Activated T-cell treated with anti-CD3 and anti-CD28 coated beads, Interleukin-2, amount 50 U/mL, for 72 hours (primary cell): ENCODE measurements around the gene JAKMIP1. TPM values are rescaled to one million over a fixed set of nuclear protein-coding genes. Genes with fewer than 3 reads are reported as not detected.
A peak's percentile ranks its signal among the peaks of the same experiment; 100 is the strongest.
"Not testable (repeated sequence)": the region's sequence is repeated elsewhere in the genome, so short reads cannot be mapped to it uniquely, and the experiment has no call there.

Experiments used
- ATAC-seq, 2 donors: fragments of 150-1000 bp; cut with Tn5 transposase; replicated peaks in 1 of 2; 2 replicates each; pipeline ENCODE4 v1.10.0; 2021; ENCODE audit warnings: moderate library complexity in 2 of 2, mild to moderate bottlenecking in 1 of 2
- DNase-seq, 2 donors: peaks; one replicate each; pipeline ENCODE4 v3.0.0; 2021 to 2022; ENCODE audit warnings: mixed read lengths in 1 of 2
- H3K27ac Mint-ChIP-seq: one replicate; pipeline ENCODE4 v1.8.0; 2022; ENCODE audit warnings: mild to moderate bottlenecking, moderate library complexity, mixed read lengths
- H3K27me3 Mint-ChIP-seq: one replicate; pipeline ENCODE4 v1.8.0; 2022; ENCODE audit warnings: low read depth, mixed read lengths
- H3K36me3 Mint-ChIP-seq, 2 donors: one replicate each; pipeline ENCODE4 v1.8.0; 2022; ENCODE audit warnings: mixed read lengths in 2 of 2, mild to moderate bottlenecking in 1 of 2; ENCODE audit not compliant: insufficient read depth in 2 of 2
- H3K4me1 Mint-ChIP-seq: one replicate; pipeline ENCODE4 v1.8.0; 2022; ENCODE audit warnings: low read depth, mixed read lengths
- H3K4me3 Mint-ChIP-seq, 2 donors: one replicate each; pipeline ENCODE4 v1.8.0; 2022; ENCODE audit warnings: mild to moderate bottlenecking in 2 of 2, mixed read lengths in 2 of 2, moderate library complexity in 2 of 2
- H3K9me3 Mint-ChIP-seq, 2 donors: one replicate each; pipeline ENCODE4 v1.8.0; 2022; ENCODE audit warnings: mixed read lengths in 2 of 2
- total RNA-seq, 2 donors: library from RNA; stranded (reverse); gene quantifications; one replicate each; pipeline ENCODE4 v1.2.3, GENCODE V29; 2022

JAKMIP1 gene
- total RNA-seq, 2 donors from 2014 or later = 9.0 to 33.7 TPM

- no peak overlapping the region for H3K4me3 Mint-ChIP-seq
- no peaks in the 10 kb centered on the region for H3K4me1 Mint-ChIP-seq
- no peak overlapping the region for H3K27ac Mint-ChIP-seq
- no peak for ATAC-seq
- H3K36me3 Mint-ChIP-seq = no peaks in the 10 kb centered on the region
- peaks cover 8% of the 10 kb centered on the region for H3K27me3 Mint-ChIP-seq
- no peaks in the 10 kb centered on the region for H3K9me3 Mint-ChIP-seq
- DNase-seq = no peak
Measured at GRCh38 chr4:5993876-5994811, 206.2 kb downstream of the JAKMIP1 start.

GRCh38 chr4:5993346-5993745 lies 207.0 kb downstream of the JAKMIP1 start:
- not testable (repeated sequence) for H3K27me3 Mint-ChIP-seq, H3K36me3 Mint-ChIP-seq, H3K4me3 Mint-ChIP-seq, ATAC-seq, H3K9me3 Mint-ChIP-seq, H3K27ac Mint-ChIP-seq, H3K4me1 Mint-ChIP-seq, DNase-seq

GRCh38 chr4:5992828-5993321 lies 207.5 kb downstream of the JAKMIP1 start:
- H3K27ac Mint-ChIP-seq = no peak overlapping the region
- H3K9me3 Mint-ChIP-seq = no peaks in the 10 kb centered on the region
- H3K36me3 Mint-ChIP-seq = no peaks in the 10 kb centered on the region
- ATAC-seq (no peak), DNase-seq (no peak)
- H3K4me1 Mint-ChIP-seq = no peaks in the 10 kb centered on the region
- peaks cover 8% of the 10 kb centered on the region for H3K27me3 Mint-ChIP-seq
- no peak overlapping the region for H3K4me3 Mint-ChIP-seq

- Mint-ChIP-seq H3K36me3 (no peaks in the 10 kb centered on the region), H3K27me3 (peaks cover 8% of the 10 kb centered on the region), H3K4me1 (no peaks in the 10 kb centered on the region), H3K27ac (no peak overlapping the region), H3K9me3 (no peaks in the 10 kb centered on the region), H3K4me3 (no peak overlapping the region)
- ATAC-seq (no peak), DNase-seq (no peak)
Measured at GRCh38 chr4:5992171-5992827, 208.1 kb downstream of the JAKMIP1 start.

- no peaks in the 10 kb centered on the region for H3K4me1 Mint-ChIP-seq
- no peak for ATAC-seq
Measured at GRCh38 chr4:5991405-5991804, 208.9 kb downstream of the JAKMIP1 start.

GRCh38 chr4:5990446-5991160 lies 209.7 kb downstream of the JAKMIP1 start:
- H3K36me3 Mint-ChIP-seq = no peaks in the 10 kb centered on the region
- H3K4me3 Mint-ChIP-seq = no peak overlapping the region
- ATAC-seq (no peak), DNase-seq (no peak)
- no peaks in the 10 kb centered on the region for H3K4me1 Mint-ChIP-seq
- H3K9me3 Mint-ChIP-seq = peaks cover 0 to 2% of the 10 kb centered on the region in 2 donors
- no peak overlapping the region for H3K27ac Mint-ChIP-seq
- H3K27me3 Mint-ChIP-seq = no peaks in the 10 kb centered on the region

More at GRCh38 chr4:5991405-5991804, 208.9 kb downstream of the JAKMIP1 start:
- H3K4me3 Mint-ChIP-seq = no peak overlapping the region
- H3K36me3 Mint-ChIP-seq = no peaks in the 10 kb centered on the region
- H3K27me3 Mint-ChIP-seq = peaks cover under 1% of the 10 kb centered on the region
- peaks cover 0 to 2% of the 10 kb centered on the region in 2 donors for H3K9me3 Mint-ChIP-seq
- no peak for DNase-seq
- H3K27ac Mint-ChIP-seq = no peak overlapping the region

- Mint-ChIP-seq H3K27ac (no peak overlapping the region), H3K27me3 (no peaks in the 10 kb centered on the region), H3K4me1 (no peaks in the 10 kb centered on the region), H3K36me3 (peaks cover 3% of the 10 kb centered on the region in 2 donors), H3K4me3 (no peak overlapping the region), H3K9me3 (peaks cover 6 to 7% of the 10 kb centered on the region in 2 donors)
- ATAC-seq = no peak
- no peak for DNase-seq
Measured at GRCh38 chr4:5989236-5990225, 210.8 kb downstream of the JAKMIP1 start.

GRCh38 chr4:5988086-5988845 lies 212.1 kb downstream of the JAKMIP1 start:
- Mint-ChIP-seq H3K36me3 (peaks cover 9 to 10% of the 10 kb centered on the region in 2 donors), H3K9me3 (peaks cover 8 to 17% of the 10 kb centered on the region in 2 donors), H3K27me3 (no peaks in the 10 kb centered on the region), H3K27ac (no peak overlapping the region), H3K4me1 (no peaks in the 10 kb centered on the region), H3K4me3 (no peak overlapping the region)
- DNase-seq = no peak
- ATAC-seq = peak in 1 of 2 donors; percentile 62

GRCh38 chr4:5984843-5985242 lies 215.5 kb downstream of the JAKMIP1 start:
- ATAC-seq (no peak), DNase-seq (no peak)

GRCh38 chr4:5982156-5982973 lies 218.0 kb downstream of the JAKMIP1 start:
- Mint-ChIP-seq H3K4me3 (no peak overlapping the region), H3K27me3 (peaks cover 19% of the 10 kb centered on the region), H3K36me3 (peaks cover 9 to 10% of the 10 kb centered on the region in 2 donors), H3K9me3 (peaks cover 9 to 18% of the 10 kb centered on the region in 2 donors), H3K4me1 (no peaks in the 10 kb centered on the region), H3K27ac (no peak overlapping the region)
- DNase-seq (no peak), ATAC-seq (no peak)

More at GRCh38 chr4:5984843-5985242, 215.5 kb downstream of the JAKMIP1 start:
- H3K9me3 Mint-ChIP-seq = peaks cover 9 to 18% of the 10 kb centered on the region in 2 donors
- no peak overlapping the region for H3K27ac Mint-ChIP-seq
- H3K4me3 Mint-ChIP-seq = no peak overlapping the region
- peaks cover 9 to 10% of the 10 kb centered on the region in 2 donors for H3K36me3 Mint-ChIP-seq
- no peaks in the 10 kb centered on the region for H3K4me1 Mint-ChIP-seq
- no peaks in the 10 kb centered on the region for H3K27me3 Mint-ChIP-seq
